ENCODE measurements around the gene LGI4. TPM values are rescaled to one million over a fixed set of nuclear protein-coding genes. Genes with fewer than 3 reads are reported as not detected.
A peak's percentile ranks its signal among the peaks of the same experiment; 100 is the strongest.

The LGI4 gene
- total RNA-seq, 6 experiments from 2014 or later, result 0.08 to 0.17 (median 0.10) TPM; not detected in 1

GRCh38 chr19:35159606-35160005 lies 24.7 kb upstream of the LGI4 start:
- no peak for TF ChIP-seq CTCF (IDR thresholded peaks at IDR 0.05)
- Mint-ChIP-seq H3K27me3 (ENCODE audit: insufficient read depth) (no peaks in the 10 kb centered on the region), H3K4me3 (no peak overlapping the region), H3K27ac (no peak overlapping the region), H3K4me1 (ENCODE audit: low read depth) (peaks cover 35% of the 10 kb centered on the region), H3K36me3 (ENCODE audit: low read depth) (peaks cover 82% of the 10 kb centered on the region), H3K9me3 (peaks cover 33% of the 10 kb centered on the region)
- no peak for DNase-seq

GRCh38 chr19:35157431-35157830 lies 22.6 kb upstream of the LGI4 start:
- no peak for DNase-seq
- H3K27ac Mint-ChIP-seq, result no peak overlapping the region
- H3K27me3 Mint-ChIP-seq (ENCODE audit: insufficient read depth), result no peaks in the 10 kb centered on the region
- no peak for TF ChIP-seq CTCF (IDR thresholded peaks at IDR 0.05)
- H3K4me3 Mint-ChIP-seq, result no peak overlapping the region
- peaks cover 33% of the 10 kb centered on the region for H3K4me1 Mint-ChIP-seq (ENCODE audit: low read depth)
- H3K36me3 Mint-ChIP-seq (ENCODE audit: low read depth), result peaks cover 61% of the 10 kb centered on the region
- H3K9me3 Mint-ChIP-seq, result peaks cover 11% of the 10 kb centered on the region

GRCh38 chr19:35156673-35157014 lies 21.8 kb upstream of the LGI4 start:
- Mint-ChIP-seq H3K9me3 (peaks cover 6% of the 10 kb centered on the region), H3K27me3 (ENCODE audit: insufficient read depth) (no peaks in the 10 kb centered on the region), H3K4me1 (ENCODE audit: low read depth) (peaks cover 34% of the 10 kb centered on the region), H3K4me3 (peak overlapping the region; percentile 96), H3K36me3 (ENCODE audit: low read depth) (peaks cover 53% of the 10 kb centered on the region), H3K27ac (no peak overlapping the region)
- no peak for DNase-seq
- TF ChIP-seq CTCF (IDR thresholded peaks at IDR 0.05), result no peak

GRCh38 chr19:35155981-35156672 lies 21.3 kb upstream of the LGI4 start:
- no peak for DNase-seq
- H3K4me1 Mint-ChIP-seq (ENCODE audit: low read depth), result peaks cover 34% of the 10 kb centered on the region
- H3K27me3 Mint-ChIP-seq (ENCODE audit: insufficient read depth), result no peaks in the 10 kb centered on the region
- H3K36me3 Mint-ChIP-seq (ENCODE audit: low read depth), result peaks cover 48% of the 10 kb centered on the region
- peak overlapping the region; percentile 96 for H3K27ac Mint-ChIP-seq
- TF ChIP-seq CTCF (IDR thresholded peaks at IDR 0.05), result no peak
- peaks cover 1% of the 10 kb centered on the region for H3K9me3 Mint-ChIP-seq
- H3K4me3 Mint-ChIP-seq, result peak overlapping the region; percentile 96

GRCh38 chr19:35155441-35155840 lies 20.6 kb upstream of the LGI4 start:
- H3K9me3 Mint-ChIP-seq, result no peaks in the 10 kb centered on the region
- no peak for TF ChIP-seq CTCF (IDR thresholded peaks at IDR 0.05)
- no peaks in the 10 kb centered on the region for H3K27me3 Mint-ChIP-seq (ENCODE audit: insufficient read depth)
- H3K36me3 Mint-ChIP-seq (ENCODE audit: low read depth), result peaks cover 41% of the 10 kb centered on the region
- H3K4me3 Mint-ChIP-seq, result peak overlapping the region; percentile 96
- H3K27ac Mint-ChIP-seq, result peak overlapping the region; percentile 96
- peaks cover 38% of the 10 kb centered on the region for H3K4me1 Mint-ChIP-seq (ENCODE audit: low read depth)
- DNase-seq, result no peak

All from HFFc6 (cell line).